ENCODE results near the gene CREM.

DNA sequence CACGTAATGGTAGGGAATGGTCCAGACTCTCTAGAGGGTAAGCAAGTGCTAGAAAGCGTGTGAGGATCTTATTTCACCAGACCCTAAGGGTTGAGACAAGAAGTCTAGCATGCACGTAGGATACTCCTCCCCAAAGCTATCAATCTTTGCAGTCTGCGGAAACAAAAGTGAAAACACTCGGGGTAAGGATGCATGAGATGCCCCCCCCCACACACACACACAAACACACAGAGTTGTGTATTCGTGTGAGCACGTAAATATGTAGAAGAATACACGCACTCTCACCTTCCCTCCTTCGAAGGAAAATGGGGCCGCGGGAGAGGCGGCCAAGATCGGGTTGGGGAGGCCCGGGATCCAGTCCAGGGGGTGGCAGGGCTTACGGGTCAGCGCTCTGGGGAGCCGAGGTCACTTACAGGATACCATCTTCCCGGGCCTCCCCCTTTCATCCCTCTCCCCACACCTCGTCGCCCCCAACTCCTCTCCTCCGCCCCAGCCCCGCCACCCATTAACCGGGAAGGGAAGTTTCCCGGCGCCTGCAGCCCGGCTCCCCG, 37.0 kb upstream of the CREM start:
- TF ChIP-seq POLR2A (IDR thresholded peaks at IDR 0.05) (no peak), CTCF (IDR thresholded peaks at IDR 0.05 in 4 of 5, conservative IDR thresholded peaks at IDR 0.05 in 1 of 5) (no peak)

Measured in gastrocnemius medialis (tissue), 4 donors.